B cell (primary cell): ENCODE results near the gene NIPAL4.

Experiments used
- EZH2 ChIP-seq: IDR thresholded peaks from 2 replicates; pipeline ENCODE4 v1.6.1; 2012; ENCODE audit warnings: borderline replicate concordance, low read depth, mild to moderate bottlenecking, moderate library complexity, low read length; ENCODE audit not compliant: insufficient read depth, poor library complexity, severe bottlenecking
- TF ChIP-seq, protein P1 (sequence below): fragments of 200-600 bp; IDR thresholded peaks from one replicate; pipeline ENCODE4 v1.8.0; 2022; ENCODE audit warnings: antibody characterized with exemption, mild to moderate bottlenecking

DNA sequence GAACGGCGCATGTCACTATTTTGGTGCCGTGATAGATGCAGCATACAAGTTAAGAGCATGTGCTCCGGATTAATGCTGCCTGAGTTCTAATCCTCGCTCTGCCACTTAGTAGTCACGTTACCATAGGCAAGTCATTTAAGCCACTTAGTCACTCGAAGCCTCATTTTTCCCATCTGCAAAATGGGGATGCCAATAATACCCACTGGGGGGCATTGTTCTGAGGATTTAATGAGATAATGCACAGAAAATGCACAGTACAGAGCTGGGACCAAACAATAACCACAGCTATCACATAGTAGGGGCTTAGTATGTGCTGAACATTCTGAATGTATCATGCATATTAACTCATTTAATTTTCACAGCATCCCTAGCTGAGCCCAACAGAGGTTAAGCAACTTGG, 9.1 kb downstream of the NIPAL4 start:
- TF ChIP-seq, protein P1, sequence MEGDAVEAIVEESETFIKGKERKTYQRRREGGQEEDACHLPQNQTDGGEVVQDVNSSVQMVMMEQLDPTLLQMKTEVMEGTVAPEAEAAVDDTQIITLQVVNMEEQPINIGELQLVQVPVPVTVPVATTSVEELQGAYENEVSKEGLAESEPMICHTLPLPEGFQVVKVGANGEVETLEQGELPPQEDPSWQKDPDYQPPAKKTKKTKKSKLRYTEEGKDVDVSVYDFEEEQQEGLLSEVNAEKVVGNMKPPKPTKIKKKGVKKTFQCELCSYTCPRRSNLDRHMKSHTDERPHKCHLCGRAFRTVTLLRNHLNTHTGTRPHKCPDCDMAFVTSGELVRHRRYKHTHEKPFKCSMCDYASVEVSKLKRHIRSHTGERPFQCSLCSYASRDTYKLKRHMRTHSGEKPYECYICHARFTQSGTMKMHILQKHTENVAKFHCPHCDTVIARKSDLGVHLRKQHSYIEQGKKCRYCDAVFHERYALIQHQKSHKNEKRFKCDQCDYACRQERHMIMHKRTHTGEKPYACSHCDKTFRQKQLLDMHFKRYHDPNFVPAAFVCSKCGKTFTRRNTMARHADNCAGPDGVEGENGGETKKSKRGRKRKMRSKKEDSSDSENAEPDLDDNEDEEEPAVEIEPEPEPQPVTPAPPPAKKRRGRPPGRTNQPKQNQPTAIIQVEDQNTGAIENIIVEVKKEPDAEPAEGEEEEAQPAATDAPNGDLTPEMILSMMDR = no peak
- no peak for TF ChIP-seq EZH2
